Left ventricle myocardium superior (tissue), 1 donor: ENCODE data around the gene GNPDA1. TPM values are rescaled to one million over a fixed set of nuclear protein-coding genes. Genes with fewer than 3 reads are reported as not detected.

ENCODE experiments used
- ATAC-seq: fragments of 200-7000 bp; cut with Tn5 transposase; one replicate; pipeline ENCODE4 v1.9.1; 2020; ENCODE audit warnings: mild to moderate bottlenecking, moderate library complexity
- DNase-seq: peaks from one replicate; pipeline ENCODE4 v3.0.0-alpha.2; 2020
- intact Hi-C: fragments of 100-400 bp; cut with micrococcal nuclease; formaldehyde crosslinking; loops from one replicate; pipeline ENCODE4 v1.11.0; 2022
- total RNA-seq: library from RNA; stranded (reverse); fragmentation: NEBNext Ultra II Directional; extraction: Animal tissue kit (Norgen Biotek cat#: 25700); gene quantifications from one replicate; pipeline ENCODE4 v1.2.1, GENCODE V29; 2021
- donor health status: DM: no; HTN: yes; CAD: no; lungs with severe emphysema.

GNPDA1 gene
- total RNA-seq, 1 donor from 2014 or later = 20.2 TPM

- intact Hi-C loops = loop anchor here (10.0 kb wide), 1 partner anchor 79 kb away; no protein-coding TSS in a partner anchor
- ATAC-seq = no peak
- no peak for DNase-seq
Measured at GRCh38 chr5:141963701-141964100, 49.1 kb downstream of the GNPDA1 start.

- DNase-seq = no peak
- ATAC-seq = no peak
- intact Hi-C loops = loop anchor here (10.0 kb wide), 1 partner anchor 77 kb away; no protein-coding TSS in a partner anchor
Measured at GRCh38 chr5:141961466-141961865, 51.4 kb downstream of the GNPDA1 start.

- DNase-seq (peak; percentile 90), ATAC-seq (peak; percentile 85)
- intact Hi-C loops = loop anchor here (10.0 kb wide), 1 partner anchor 76 kb away; no protein-coding TSS in a partner anchor
Measured at GRCh38 chr5:141960449-141961323, 52.1 kb downstream of the GNPDA1 start.

GRCh38 chr5:141960018-141960417 is 52.8 kb downstream of the GNPDA1 start:
- DNase-seq (peak; percentile 56), ATAC-seq (peak; percentile 19)
- intact Hi-C loops = loop anchor here (10.0 kb wide), 1 partner anchor 75 kb away; no protein-coding TSS in a partner anchor

- intact Hi-C loops = loop anchor here (5.0 kb wide), 1 partner anchor 261 kb away; no protein-coding TSS in a partner anchor
- DNase-seq (no peak), ATAC-seq (peak; percentile 54)
Measured at GRCh38 chr5:141958546-141959172, 54.2 kb downstream of the GNPDA1 start.

- DNase-seq (peak; percentile 73), ATAC-seq (peak; percentile 67)
- intact Hi-C loops = loop anchor here (5.0 kb wide), 1 partner anchor 261 kb away; no protein-coding TSS in a partner anchor
Measured at GRCh38 chr5:141958113-141958512, 54.7 kb downstream of the GNPDA1 start, which contains the start of gene PCDH12. Gene PCDH12, minus strand, starts transcription at chr5:141958202. Its CDS starts 351 bp downstream, at chr5:141957851.

GRCh38 chr5:141957367-141957996 is 55.3 kb downstream of the GNPDA1 start:
- ATAC-seq = no peak
- DNase-seq = no peak
- intact Hi-C loops = loop anchor here (5.0 kb wide), 1 partner anchor 260 kb away; no protein-coding TSS in a partner anchor

GRCh38 chr5:141954194-141954593 is 58.6 kb downstream of the GNPDA1 start:
- intact Hi-C loops = no loop called here
- no peak for ATAC-seq
- DNase-seq = no peak

GRCh38 chr5:141952020-141952419 is 60.8 kb downstream of the GNPDA1 start:
- intact Hi-C loops = no loop called here
- no peak for ATAC-seq
- no peak for DNase-seq

GRCh38 chr5:141951332-141951781 is 61.5 kb downstream of the GNPDA1 start:
- intact Hi-C loops = no loop called here

More at GRCh38 chr5:141951332-141951781, 61.5 kb downstream of the GNPDA1 start:
- no peak for DNase-seq
- ATAC-seq = peak; percentile 41

Other genes with a start within 250 kb of the GNPDA1 start
- 17.2 TPM for gene PCDH1, start 134.6 kb downstream of the GNPDA1 start, total RNA-seq
- gene DELE1, start 89.2 kb downstream of the GNPDA1 start, total RNA-seq = 107 TPM
- 11.1 TPM for gene PCDH12, start 54.8 kb downstream of the GNPDA1 start, total RNA-seq
- gene RNF14, start 43.9 kb downstream of the GNPDA1 start, total RNA-seq = 99.8 TPM
- 54.3 TPM for gene NDFIP1, start 95.8 kb upstream of the GNPDA1 start, total RNA-seq